ENCODE measurements around the gene FKBP4. TPM values are rescaled to one million over a fixed set of nuclear protein-coding genes. Genes with fewer than 3 reads are reported as not detected.

The FKBP4 gene
- total and polyA plus RNA-seq, 2 of the 8 experiments (the other 6 are each of a cell fraction or from before 2014, with no cell fraction given) = 72.6 to 243 TPM

DNA sequence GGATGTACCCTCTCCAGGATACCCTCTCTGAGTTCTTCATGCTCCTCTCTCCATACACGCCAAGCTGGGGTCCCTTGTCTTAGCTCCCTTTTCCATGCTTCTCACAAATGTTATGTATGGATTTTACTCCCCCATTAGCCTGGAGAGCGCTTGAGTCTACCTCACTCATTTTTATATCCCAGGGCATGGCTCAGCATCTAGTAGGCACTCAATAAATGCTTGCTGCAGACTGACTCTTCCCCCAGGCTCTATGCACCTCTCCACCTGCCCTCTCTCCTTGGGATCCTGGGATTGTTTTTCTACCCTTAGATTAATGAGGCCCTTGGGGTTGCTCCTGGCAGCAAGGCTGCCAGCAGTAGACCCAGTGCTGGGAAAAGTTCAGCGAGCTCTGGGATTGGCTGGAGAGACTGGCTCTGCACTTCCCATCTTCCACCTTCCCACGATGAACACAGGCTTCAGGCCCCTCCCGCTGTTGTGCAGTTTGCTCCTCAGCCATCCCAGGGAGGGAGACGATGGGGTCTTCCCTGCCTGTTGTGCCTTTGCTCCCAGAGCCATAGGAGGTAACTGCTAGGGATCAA, 37.9 kb downstream of the FKBP4 start:
- Histone ChIP-seq H3K18ac (ENCODE audit: extremely low read depth, low read length) (no peak overlapping the region), H3K4me1 (replicated peaks in 1 of 4; ENCODE audit: control insufficient read depth in 3 of 4, insufficient read depth in 4 of 4, low read length in 3 of 4) (peaks cover 0 to 14% (median 9%) of the 10 kb centered on the region in 4 experiments; a peak in 6 of 7 replicates), H3K9ac (replicated peaks in 1 of 4; ENCODE audit: extremely low read depth in 1 of 4, low read depth in 3 of 4, low read length in 3 of 4) (no peak overlapping the region), H3K27ac (ENCODE audit: low read depth, low read length) (no peak overlapping the region), H4K91ac (replicated peaks; ENCODE audit: insufficient read length, low read length) (no peak overlapping the region), H3K23me2 (ENCODE audit: low read depth, low read length) (no peaks in the 10 kb centered on the region; the same call in 1 of the 2 replicates), H4K20me1 (replicated peaks in 1 of 2; ENCODE audit: control insufficient read depth in 1 of 2, insufficient read depth in 2 of 2, low read length in 2 of 2) (no peaks in the 10 kb centered on the region), H3K27me3 (replicated peaks in 1 of 4; ENCODE audit: control insufficient read depth in 3 of 4, extremely low read depth in 1 of 4, insufficient read depth in 3 of 4, low read length in 3 of 4) (no peaks in the 10 kb centered on the region; a peak in 1 of 7 replicates), H2BK15ac (ENCODE audit: low read length) (no peak overlapping the region), H3K4me2 (ENCODE audit: insufficient read depth in 1 of 2, low read depth in 2 of 2, low read length in 2 of 2) (no peak overlapping the region), H3K79me1 (ENCODE audit: low read depth, low read length) (no peaks in the 10 kb centered on the region), H3K14ac (ENCODE audit: insufficient read length) (no peak overlapping the region), H2AK5ac (ENCODE audit: low read depth, low read length) (no peak overlapping the region), H4K5ac (ENCODE audit: insufficient read length, low read depth, low read length) (no peak overlapping the region), H3K79me2 (ENCODE audit: control insufficient read depth in 1 of 2, insufficient read depth in 2 of 2, low read length in 2 of 2) (no peaks in the 10 kb centered on the region), H3K56ac (replicated peaks; ENCODE audit: insufficient read length, low read depth, low read length) (no peak overlapping the region), H3K23ac (ENCODE audit: insufficient read length) (no peak overlapping the region), H3K4ac (replicated peaks; ENCODE audit: insufficient read length, low read depth, low read length) (no peak overlapping the region), H3K4me3 (ENCODE audit: extremely low read depth in 1 of 4, insufficient read depth in 2 of 4, low read depth in 3 of 4, low read length in 4 of 4) (no peak overlapping the region), H2BK12ac (ENCODE audit: low read depth, low read length) (no peak overlapping the region), H2AFZ (ENCODE audit: low read length) (no peak overlapping the region), H2BK20ac (ENCODE audit: low read length) (no peak overlapping the region), H4K8ac (ENCODE audit: extremely low read depth, insufficient read depth, low read length) (no peak overlapping the region), H2BK5ac (ENCODE audit: low read depth, low read length) (no peak overlapping the region), H2BK120ac (replicated peaks; ENCODE audit: low read depth, low read length) (no peak overlapping the region), H3K9me3 (ENCODE audit: insufficient read depth in 2 of 2, low read depth in 1 of 2, low read length in 1 of 2) (no peaks in the 10 kb centered on the region), H3K36me3 (ENCODE audit: control insufficient read depth in 2 of 4, insufficient read depth in 4 of 4, low read length in 3 of 4) (peaks cover 0 to 4% (median 1%) of the 10 kb centered on the region in 4 experiments; a peak in 2 of 8 replicates)
- TF ChIP-seq ASH2L (IDR thresholded peaks at IDR 0.05; ENCODE audit: low read length) = no peak
- TF ChIP-seq, protein P1, sequence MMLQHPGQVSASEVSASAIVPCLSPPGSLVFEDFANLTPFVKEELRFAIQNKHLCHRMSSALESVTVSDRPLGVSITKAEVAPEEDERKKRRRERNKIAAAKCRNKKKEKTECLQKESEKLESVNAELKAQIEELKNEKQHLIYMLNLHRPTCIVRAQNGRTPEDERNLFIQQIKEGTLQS (IDR thresholded peaks at IDR 0.05; ENCODE audit: insufficient read depth, low read depth, low read length) = no peak
- TF ChIP-seq, protein P2, sequence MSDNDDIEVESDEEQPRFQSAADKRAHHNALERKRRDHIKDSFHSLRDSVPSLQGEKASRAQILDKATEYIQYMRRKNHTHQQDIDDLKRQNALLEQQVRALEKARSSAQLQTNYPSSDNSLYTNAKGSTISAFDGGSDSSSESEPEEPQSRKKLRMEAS (IDR thresholded peaks at IDR 0.05) = no peak
- TF ChIP-seq SIX5 (IDR thresholded peaks at IDR 0.05; ENCODE audit: low read depth, low read length) = no peak
- TF ChIP-seq ZNF274 (IDR thresholded peaks at IDR 0.05; ENCODE audit: borderline replicate concordance, extremely low read depth, low read length) = no peak
- no peak for TF ChIP-seq POU5F1 (IDR thresholded peaks at IDR 0.05; ENCODE audit: low read depth, low read length)
- TF ChIP-seq MAFK (IDR thresholded peaks at IDR 0.05; ENCODE audit: low read depth, low read length) = no peak
- TF ChIP-seq KDM1A (IDR thresholded peaks at IDR 0.05; ENCODE audit: borderline replicate concordance, low read length) = no peak
- TF ChIP-seq FOSL1 (IDR thresholded peaks at IDR 0.05; ENCODE audit: insufficient read depth, low read depth, low read length) = no peak
- TF ChIP-seq EP300 (IDR thresholded peaks at IDR 0.05; ENCODE audit: borderline replicate concordance in 1 of 2, low read depth in 2 of 2, low read length in 2 of 2) = no peak
- no peak for TF ChIP-seq NRF1 (IDR thresholded peaks at IDR 0.05; ENCODE audit: low read depth, low read length)
- no peak for TF ChIP-seq POLR2A (IDR thresholded peaks at IDR 0.05; ENCODE audit: control extremely low read depth in 1 of 2, low read depth in 2 of 2, low read length in 2 of 2)
- TF ChIP-seq GTF2F1 (IDR thresholded peaks at IDR 0.05; ENCODE audit: borderline replicate concordance, low read depth, low read length) = no peak
- 86% methylated on average over 6 of the region's 6 CpGs; no CpG with 5 or more reads in 1 of the 2 experiments for WGBS, 2 experiments (ENCODE audit: extremely low coverage in 1 of 2, insufficient coverage in 1 of 2, insufficient read length in 1 of 2, insufficient replicate concordance in 2 of 2, low coverage in 1 of 2, low lambda C conversion rate in 2 of 2, missing lambda C conversion rate in 1 of 2)
- DNase-seq (ENCODE audit: low read depth in 1 of 2, low spot score in 2 of 2) (no peak), FAIRE-seq (no peak)
- CTCF ChIA-PET (ENCODE audit: partially characterized antibody) = interaction anchor here (0.7 to 6.9 kb wide), 7 partner anchors 10 to 376 kb away, joined by 3 to 52 read pairs (median 3); no protein-coding TSS in a partner anchor
- POLR2A ChIA-PET (ENCODE audit: partially characterized antibody) = interaction anchor here (1.2 to 6.3 kb wide), 8 partner anchors 10 to 44 kb away, joined by 3 to 58 read pairs (median 6); partner anchors contain the start of genes FOXM1, RHNO1 and TEX52
